ENCODE measurements around the gene BCL6.

BCL6 gene

DNA sequence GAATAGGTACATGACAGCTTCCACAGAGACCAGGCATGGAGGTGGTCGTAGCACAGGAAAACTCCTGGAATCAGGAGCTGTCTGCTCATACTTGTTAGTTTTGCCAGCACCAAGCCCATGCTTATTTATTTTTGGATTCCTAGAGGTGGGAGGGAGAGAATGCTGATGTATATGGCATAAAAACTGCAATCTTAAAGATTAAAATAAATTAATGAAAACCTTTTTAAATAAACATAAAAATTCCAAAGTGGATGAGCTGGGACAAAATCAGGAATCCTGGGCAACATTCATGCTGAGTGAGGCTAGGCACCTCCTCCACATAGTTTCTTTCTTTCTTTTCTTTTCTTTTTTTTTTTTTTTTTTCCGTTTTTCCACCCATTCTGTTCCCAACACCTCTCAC lies 14.3 kb upstream of the BCL6 start:
- no peak for DNase-seq

DNA sequence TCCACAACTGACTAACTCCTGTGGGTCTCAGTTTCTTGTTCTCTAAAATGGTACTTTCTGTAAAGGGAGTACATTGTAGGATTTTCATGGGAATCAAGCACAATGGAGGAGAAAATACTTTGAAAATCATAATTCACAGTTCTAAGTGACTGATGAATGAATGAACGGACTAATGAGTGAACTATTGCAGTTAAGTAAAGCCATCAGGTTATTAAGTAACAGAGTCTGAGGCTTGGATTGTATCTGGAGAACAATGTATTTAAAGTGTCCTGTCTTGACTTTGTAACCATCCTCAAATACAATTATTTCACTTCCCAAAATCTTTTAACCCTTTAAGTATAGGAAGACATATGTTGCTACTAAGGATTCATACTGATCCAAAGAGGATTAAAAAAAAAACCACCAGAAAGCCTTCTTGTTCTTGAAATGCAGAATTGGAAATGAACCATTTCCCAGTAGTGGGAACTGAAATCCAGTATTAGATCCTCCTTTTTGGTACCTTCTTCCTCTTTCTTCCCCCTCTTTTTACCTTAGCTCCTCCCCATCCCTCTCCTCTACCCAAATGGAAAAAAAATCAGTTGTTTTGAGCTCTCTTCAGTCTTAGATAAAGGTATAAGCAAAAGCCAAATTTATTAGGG lies 13.2 kb upstream of the BCL6 start:
- no peak for DNase-seq

DNA sequence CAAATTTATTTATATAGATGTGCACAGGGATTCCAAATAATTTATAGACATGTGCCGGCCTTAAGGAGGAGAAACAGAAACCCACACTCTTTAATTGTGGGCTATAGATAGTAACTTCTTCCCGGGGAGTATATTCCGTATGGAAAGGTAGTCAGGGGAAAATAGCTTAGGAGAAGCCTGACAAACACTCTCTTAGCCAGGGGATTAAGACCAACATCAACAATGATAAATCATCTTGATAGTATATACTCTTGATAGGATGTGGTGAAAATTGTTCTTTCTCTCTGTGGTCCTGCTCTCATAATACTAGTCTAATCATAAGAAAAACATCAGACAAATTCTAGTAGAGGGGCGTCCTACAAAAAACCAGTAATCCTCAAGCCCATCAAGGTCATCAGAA lies 8.2 kb upstream of the BCL6 start:
- DNase-seq, result no peak

DNA sequence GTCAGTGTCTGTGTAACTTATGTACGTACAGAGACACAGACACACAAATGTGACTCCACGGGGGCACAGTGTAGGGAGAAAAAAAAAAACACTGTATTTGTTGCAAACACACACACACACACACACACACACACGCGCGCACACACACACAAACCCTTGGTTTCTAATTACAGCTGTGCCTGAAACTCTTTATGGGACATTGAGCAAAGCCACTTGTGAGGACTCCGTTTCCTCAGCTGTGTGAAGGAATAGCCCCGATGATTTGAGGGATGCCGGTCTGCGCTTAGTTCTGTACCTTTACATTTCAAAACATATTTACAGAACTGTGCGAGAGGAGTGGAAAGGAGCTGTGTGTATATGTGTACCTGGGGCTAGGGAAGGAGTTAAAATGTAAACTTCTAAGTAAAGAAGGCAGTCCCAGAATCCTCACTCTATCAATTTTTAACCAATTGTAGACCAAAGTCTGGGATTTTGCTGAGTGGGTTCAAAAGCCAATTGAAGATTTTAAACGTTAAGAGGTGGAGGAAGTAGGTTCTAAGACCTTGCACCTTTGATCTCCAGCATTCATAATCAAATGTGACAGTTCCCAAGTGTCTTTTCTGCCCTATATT lies 5.3 kb upstream of the BCL6 start:
- no peak for DNase-seq

DNA sequence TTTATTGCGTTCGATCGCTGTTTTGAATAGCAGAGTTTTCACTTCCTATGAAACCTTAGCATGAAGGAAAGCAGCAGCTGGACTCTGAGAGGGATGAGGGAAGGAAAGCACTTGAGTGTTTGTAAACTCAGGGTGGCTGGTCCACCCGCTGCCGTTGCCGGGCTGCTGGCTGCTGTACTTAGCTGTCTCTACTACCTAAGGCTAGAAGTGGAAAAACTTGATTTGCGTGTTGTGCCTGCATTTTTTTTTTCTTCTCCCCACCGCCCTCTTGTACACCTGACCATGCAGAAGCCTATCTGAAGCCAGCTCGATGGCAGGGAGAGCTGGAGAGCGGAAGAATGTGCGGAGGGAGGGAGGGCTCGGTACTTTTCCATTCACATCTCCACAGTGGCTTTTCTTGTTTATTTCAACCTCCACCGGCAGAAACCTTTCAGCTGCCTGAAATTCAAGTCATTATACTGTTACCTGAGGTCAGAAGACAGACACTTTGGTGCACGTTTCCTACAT lies 4.8 kb upstream of the BCL6 start:
- DNase-seq, result peak in 1 of 2 donors; percentile 27

DNA sequence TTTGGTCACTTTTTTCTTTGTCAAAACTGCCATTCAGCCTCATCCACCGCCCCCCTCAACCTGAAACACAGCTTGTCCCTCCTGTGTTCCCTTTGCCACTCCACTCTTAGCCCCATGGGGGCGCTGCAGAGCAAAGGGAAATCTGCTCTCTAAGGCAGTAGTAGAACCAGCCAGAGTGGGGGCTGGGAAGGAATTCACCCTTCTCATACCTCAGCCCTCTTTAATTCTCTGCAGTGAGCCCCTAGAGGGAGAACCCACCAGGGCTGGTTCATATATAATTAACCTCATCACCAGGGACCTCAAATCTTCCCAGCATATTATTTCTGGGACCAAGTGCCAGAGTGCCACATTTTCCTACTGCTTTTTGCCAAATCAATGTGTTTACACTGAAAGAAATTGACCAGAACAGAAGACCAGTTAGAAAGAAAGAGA lies 2.8 kb upstream of the BCL6 start:
- peak; percentile 77 to 98 for DNase-seq

DNA sequence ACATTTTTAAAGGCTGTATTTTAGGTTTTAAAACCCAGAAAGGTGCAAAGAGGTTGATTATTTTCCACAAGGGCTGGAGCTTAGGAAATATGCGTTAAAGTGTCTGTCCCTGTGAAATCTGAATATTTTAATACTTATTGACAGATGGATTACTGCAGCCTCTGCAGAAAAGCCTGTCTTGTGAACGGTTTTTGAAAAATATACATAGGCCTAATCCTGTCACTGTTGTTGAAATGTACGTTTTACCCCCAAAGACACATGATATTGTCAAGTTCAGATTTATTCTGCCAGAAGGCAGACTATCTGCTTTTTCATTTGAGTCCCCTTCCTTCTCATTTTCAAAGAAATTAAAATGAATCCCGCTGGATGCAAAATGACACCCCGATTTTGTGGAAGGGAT lies 2.2 kb upstream of the BCL6 start:
- peak in 1 of 2 donors; percentile 37 for DNase-seq

DNA sequence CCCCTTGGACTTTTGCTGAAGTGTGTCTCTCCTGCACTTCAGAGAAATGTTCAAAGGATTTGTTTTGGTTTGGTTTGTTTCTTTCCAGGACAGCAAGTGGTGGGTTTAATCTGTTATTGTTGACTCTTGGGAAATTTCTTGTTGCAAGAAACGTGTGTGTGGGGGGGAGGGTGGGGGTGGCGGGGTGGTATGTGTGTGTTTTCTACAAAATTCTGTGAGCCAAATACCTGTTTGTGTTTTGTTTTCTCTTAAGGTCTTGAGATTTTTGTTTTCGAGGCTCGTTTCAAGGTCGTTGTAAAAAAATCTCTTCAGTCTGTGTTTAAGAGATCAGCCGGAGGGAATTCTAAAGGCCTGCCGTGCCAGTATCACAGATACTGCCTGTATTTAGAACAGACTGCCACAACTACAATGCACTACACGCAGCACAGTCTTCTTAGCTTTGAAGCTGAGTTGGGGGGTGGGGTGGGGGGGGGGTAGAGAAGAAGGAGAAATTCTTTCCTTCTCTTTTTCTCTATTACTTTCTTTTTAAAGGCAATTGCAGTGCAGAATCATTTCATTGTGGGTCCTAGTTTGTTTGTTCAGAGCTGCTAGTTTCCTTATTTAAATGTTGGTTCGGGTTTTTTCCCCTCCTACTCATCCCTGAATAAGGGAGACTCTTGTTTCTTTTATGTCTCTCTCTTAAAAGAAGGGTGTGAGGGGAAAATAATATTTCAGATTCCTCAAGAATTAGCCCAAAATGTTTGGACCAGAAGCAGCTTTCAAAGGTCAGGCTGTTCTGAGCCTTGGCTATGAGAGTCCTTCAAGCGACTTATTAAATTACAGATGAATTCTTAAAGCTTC lies 1.4 kb upstream of the BCL6 start:
- DNase-seq, result peak; percentile 76 to 80

DNA sequence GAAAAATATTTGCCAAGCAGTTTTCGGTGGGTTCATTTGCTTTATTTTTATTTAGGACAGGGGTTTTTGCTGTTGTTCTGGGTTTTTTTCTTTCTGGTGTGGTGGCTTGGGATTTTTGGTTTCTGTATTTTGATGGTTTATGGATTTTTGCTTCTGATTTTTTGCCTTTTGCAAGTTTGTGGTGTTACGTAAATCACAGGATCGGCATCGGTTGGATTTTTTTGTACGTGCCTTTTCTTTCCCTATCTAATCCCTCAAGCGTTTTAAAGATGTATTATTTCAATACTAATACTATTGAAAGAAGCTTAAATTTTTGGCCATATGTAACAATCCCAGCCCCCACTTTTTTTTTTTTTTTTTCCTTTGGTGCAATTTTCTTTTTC lies 782 bp upstream of the BCL6 start:
- DNase-seq, result peak; percentile 48 to 62

DNA sequence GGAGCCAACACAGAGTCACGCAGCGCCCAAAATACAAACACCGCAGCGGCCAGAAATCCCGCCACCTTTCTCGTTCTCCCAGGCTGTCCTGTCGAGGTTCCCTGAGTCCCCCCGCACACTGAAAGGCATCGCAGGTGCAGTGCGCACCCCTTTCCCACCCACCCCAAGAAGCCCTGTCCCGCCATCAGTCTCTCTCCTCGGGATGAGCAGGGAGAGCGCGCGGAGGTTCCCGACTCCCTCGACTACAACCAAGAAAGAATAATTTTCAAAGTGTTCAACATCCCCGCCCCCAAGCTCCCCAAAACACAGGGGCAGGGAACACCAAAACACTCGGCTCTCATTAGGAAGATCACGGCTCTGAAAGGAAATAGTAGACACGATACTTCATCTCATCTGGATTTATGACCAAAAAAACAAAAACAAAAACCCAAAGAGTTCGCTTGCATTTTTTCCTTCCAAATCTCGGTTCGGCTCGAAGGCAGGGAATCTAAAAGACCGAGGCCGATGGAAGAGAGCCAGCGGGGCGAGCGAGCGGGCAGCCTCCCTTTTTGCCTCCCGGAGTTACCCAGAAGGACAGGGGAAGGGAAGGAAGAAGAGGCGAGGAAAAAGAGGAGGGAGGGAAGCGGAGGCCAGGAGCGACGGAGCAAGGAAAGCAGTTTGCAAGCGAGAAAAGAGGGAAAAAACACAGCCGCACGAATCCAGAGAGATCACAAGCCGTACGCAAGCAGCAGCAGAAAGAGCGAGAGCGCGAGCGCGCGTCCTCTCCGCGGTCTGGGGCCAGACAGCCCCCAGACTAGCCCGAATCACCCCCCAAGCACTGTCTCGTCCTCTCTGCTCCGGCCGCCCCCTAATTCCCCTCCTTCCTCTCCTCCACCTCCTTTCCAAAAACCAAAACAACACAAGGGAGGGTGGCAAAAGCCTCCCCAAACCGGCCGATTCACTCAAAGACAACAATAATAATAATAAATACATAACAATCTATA lies 808 bp downstream of the BCL6 start:
- peak; percentile 37 to 54 for DNase-seq

DNA sequence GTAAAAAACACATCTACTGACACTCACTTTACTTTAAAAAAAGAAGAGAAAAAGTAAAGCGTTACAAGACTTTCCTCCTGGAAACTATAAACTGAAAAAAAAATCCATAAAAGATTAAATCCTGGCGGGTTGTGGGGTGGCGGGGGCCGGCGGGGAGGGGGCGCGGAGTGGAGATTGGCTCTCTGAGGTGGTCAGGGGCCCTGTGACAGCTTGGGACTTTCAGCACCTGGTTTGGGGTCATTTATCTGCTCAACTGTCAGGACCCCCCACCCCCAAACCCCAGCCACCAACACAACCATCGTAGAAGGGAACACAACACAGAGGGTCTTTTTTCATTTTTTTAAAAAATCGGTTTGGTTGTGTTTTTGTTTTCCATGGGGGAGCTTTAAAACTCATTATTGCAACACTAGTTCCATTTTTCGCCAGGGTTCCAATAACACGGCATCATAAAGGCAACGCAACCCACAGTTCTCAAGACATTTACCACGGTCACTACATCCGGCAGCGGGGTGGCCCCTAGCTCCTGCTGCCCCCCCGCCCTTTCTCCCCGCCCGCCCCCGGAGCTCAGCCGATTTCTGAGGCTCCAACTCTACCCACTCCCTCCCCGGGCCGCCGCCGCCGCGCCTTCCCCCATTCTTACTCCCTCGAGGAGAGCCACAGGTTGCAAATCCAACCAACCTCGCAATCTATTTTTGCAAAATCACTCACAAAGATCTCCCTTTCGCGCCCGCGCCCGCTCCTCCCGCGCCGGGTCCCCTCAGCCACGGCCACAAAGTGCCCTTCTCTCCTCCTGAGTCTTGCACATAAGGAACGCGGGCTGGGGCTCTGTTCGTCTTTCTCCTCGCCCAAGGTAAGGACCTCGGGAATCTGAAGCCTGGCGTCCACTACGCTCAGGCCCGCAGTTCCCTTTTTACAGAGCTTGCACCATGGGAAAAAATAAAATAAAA lies 1.8 kb downstream of the BCL6 start:
- DNase-seq, result peak; percentile 85 to 91

DNA sequence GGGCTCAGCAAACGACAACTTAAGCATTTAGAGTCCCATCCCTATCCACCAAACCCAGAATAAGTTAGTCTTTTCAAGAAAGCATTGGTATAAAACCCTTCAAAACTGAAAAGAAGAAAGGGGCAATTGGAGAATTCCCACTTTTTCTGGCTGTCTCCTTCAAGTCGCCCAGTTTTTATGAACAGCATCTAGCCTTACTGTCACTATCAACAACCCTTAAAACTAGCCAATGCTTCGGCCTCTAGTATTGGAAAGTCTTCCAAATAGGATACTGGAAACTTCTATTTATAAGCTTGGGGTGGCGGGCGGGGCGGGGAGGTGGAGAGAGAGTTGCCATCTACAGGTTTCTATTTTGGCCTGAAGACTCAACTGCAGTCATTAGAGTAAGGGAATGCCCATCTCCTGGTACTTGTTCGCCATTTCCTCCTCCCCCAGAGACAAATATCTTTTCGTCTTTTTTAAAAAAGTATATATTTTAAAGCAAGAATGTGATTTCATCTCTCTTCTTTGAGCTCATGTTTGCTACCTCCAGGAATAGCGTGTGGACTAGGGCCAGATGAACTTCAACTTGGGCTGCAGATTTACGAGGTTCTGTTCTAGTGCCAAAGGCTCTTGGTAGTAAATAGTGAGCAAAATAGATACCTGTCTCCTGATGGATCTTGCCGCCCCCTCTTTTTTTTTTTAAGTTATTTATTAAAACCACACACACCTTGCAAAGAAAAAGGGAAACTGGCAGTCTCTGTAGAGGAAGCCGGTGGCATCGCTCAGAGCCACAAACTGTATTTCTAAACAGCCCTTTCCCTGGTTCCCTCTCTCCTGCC lies 2.7 kb downstream of the BCL6 start:
- DNase-seq, result peak; percentile 41 to 56

DNA sequence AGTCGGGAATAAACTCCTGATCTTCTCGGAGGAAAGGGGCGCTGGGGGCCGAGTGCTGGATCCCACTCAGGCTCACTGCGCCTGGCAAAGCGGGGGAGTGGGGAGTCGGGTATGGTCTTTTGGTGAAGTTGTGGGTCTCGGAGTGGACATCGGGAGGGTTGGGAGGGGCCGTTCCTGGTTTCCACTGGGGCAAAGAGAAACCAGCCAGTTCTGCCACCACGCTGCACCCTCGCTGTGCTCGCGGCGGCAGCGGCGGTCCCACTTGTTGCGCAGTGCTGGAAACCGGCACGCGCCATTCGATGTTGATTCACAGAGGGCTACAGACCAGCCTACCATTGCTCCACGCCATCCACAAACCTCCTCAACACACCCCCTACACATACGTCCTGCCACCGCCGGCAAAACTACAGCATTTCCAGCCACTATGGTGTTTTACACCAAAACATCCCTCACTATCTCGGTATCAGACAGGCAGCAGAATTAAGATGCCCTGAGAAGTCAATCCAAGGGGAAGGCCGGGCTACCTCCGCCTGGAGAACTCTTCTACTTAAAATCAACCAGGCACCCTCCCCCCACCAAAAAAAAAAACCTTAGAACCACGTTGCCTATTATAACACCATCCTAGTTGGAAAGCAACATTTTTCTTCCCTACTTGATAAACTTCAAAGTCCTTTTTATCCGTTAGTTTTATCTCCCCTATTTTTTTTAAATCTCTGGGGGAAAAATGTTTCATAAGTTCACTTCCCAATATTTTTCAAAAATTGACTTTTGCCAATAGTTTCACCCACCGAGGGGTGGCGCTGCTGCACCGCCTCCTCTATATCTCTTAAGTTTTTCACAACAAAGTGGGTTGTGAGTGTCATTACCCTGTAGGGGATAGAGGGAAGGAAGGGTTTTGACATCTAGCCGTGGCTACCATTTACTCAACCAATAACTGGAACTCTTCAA lies 3.6 kb downstream of the BCL6 start:
- peak; percentile 93 for DNase-seq

DNA sequence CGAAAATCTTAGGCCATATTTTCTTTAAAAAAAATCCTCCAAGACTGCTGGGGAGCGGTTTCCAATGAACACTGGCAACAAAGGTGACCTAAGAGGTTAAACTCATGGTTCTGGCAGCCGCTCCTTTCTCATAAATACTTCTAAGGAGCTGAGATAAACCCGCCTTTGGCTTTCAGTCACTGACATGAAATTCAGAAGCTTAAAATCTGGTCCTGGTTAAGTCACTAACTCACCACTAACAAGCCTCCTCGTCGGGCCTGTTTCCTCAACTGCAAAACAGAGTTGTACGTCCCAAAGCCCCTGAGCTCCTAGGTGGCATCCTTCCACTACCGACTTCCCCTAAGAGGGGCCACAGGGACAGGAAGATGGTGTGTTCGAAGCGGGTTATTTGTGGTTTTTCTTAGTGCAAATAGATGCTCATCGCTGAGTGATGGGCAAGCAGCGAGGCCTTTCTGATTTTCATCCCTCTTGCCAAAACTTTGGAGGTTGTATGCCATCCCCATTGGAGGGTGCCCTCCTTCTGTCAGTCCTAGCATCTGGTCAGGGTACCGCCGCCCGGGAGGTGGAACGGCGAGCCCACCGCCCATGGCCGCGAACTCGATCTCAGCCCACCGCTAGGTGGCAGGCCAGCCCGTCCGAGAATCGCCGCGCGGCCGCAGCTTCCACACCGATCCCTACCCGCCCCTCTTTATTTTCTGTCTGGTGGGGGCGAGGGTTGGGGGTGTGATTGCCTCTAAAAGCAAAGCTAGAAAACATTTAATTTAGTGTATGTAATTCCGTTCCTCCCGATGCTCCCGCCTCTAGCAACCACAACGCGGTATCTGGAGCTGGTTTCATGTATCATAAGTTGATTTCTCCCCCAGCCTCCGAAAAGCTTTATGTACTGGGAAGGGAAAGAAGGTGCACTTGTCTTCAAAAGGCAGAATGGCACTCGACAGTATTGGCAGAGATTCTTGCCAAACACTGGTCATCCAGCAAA lies 4.6 kb downstream of the BCL6 start:
- peak; percentile 48 to 73 for DNase-seq

DNA sequence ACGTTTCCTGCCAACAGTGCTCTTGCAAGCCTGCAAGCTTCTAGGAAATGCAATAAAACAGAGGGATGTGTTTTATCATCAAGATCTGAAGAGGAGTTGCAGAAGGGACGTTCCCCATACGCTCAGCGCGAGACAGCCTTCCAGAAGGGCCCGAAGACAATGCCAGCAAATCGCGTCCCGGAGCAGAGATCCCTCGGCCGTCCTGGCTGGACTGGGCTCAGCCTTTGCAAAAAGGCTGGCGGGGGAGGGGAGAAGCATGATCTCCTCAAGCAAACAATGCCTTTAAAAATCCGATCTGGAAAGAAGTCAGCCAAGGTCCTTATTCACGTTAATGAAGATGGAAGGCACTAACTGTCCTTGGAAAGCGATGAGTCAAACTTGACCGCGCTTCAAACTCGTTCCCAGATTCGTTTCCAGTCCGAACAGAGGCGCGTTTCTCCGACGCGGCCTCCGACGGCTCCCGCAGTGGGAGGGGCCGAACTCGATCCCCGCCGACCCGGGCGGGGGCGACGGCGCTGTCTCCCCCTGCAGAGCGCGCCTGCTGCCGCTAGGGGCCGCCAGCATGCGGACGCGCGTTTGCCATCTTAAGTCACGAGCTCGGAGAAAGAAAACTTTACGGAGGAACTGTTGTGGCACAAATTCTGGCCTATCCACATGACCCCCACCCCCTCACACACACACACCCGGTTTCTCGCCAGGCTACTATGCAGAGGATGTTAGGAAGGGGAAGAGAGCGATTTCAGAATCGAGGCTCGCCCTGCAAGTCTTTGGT lies 5.5 kb downstream of the BCL6 start:
- peak; percentile 96 to 97 for DNase-seq

DNA sequence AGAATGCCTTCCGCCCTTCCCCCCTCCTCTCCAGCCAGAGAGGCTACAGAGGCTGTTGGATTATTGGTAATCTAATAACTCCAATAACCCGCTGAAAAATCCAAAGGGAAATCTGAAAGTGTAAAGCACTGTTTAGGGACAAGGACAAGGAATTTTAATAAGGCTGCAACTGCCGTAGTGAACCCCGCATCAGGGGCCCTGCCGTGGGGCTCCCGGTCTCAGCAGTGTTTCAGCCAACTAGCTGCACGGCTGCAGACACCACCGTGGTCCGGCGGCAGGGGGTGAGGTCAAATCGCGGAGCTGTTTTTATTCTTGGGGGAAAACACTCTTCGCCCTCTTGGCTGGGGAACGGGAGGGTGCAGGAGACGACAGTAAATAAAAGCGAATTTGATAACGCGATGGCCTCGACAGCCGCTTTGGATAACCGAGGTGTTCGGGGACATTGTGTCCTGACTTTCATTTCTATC lies 6.1 kb downstream of the BCL6 start:
- peak in 1 of 2 donors; percentile 14 for DNase-seq
